HepG2 (cell line): ENCODE results near the gene FOXR1.

Experiments
- ATF2 ChIP-seq: sonication (generic); formaldehyde crosslinking; IDR thresholded peaks from 2 replicates; pipeline ENCODE4 v1.4.0; 2020; ENCODE audit warnings: missing genetic modification reagents
- BRD4 ChIP-seq: sonication (generic); formaldehyde crosslinking; IDR thresholded peaks from 2 replicates; pipeline ENCODE4 v1.4.0; 2020; ENCODE audit warnings: missing genetic modification reagents
- CTCF ChIP-seq: sonication (generic); formaldehyde crosslinking; IDR thresholded peaks from 2 replicates; pipeline ENCODE4 v1.5.0; 2020; ENCODE audit warnings: mild to moderate bottlenecking, missing genetic modification reagents, moderate library complexity
- IRF1 ChIP-seq: sonication (generic); formaldehyde crosslinking; IDR thresholded peaks from 2 replicates; pipeline ENCODE4 v1.4.0; 2020; ENCODE audit warnings: low read depth, mild to moderate bottlenecking, missing genetic modification reagents
- MTA1 ChIP-seq: sonication (generic); formaldehyde crosslinking; IDR thresholded peaks from 2 replicates; pipeline ENCODE4 v1.4.0; 2020; ENCODE audit warnings: missing genetic modification reagents, mild to moderate bottlenecking, borderline replicate concordance
- POLR2AphosphoS5 ChIP-seq: IDR thresholded peaks from 2 replicates; pipeline ENCODE4 v1.6.1; 2012; ENCODE audit warnings: low read depth, low read length
- RERE ChIP-seq: IDR thresholded peaks from 2 replicates; pipeline ENCODE4 v1.6.1; 2016; ENCODE audit warnings: low read depth, missing genetic modification reagents, missing compliant biosample characterization
- TOPORS ChIP-seq: sonication (generic); formaldehyde crosslinking; IDR thresholded peaks from 2 replicates; pipeline ENCODE4 v1.8.0; 2023; ENCODE audit warnings: mild to moderate bottlenecking, missing genetic modification reagents
- ZBTB33 ChIP-seq: sonication (generic); formaldehyde crosslinking; IDR thresholded peaks from 2 replicates; pipeline ENCODE4 v1.4.0; 2020; ENCODE audit warnings: missing genetic modification reagents

- TF ChIP-seq TOPORS (CRISPR knock-in tag) (no peak), CTCF (CRISPR knock-in tag) (no peak), BRD4 (CRISPR knock-in tag) (no peak), ATF2 (no peak), ZBTB33 (no peak), IRF1 (CRISPR knock-in tag) (no peak), POLR2AphosphoS5 (no peak), RERE (no peak), MTA1 (CRISPR knock-in tag) (no peak)
Measured at GRCh38 chr11:118935376-118935775, 36.2 kb upstream of the FOXR1 start.
